GM23248 (cell line): ENCODE measurements around the gene KCNRG. TPM values are rescaled to one million over a fixed set of nuclear protein-coding genes. Genes with fewer than 3 reads are reported as not detected.
A peak's percentile ranks its signal among the peaks of the same experiment; 100 is the strongest.

ENCODE experiments used
- DNase-seq: peaks from one replicate; pipeline ENCODE4 v3.0.0-alpha.2; 2015
- H2AFZ ChIP-seq: fragments of 200-600 bp; sonication (generic); 2 replicates; pipeline ENCODE4 v1.6.1; 2016; ENCODE audit warnings: antibody characterized with exemption
- H3F3A ChIP-seq: fragments of 200-600 bp; sonication (generic); 2 replicates; pipeline ENCODE4 v1.6.1; 2016; ENCODE audit warnings: mild to moderate bottlenecking, antibody characterized with exemption, mixed run types; ENCODE audit not compliant: insufficient read depth
- H3K27ac ChIP-seq: fragments of 200-600 bp; sonication (generic); 2 replicates; pipeline ENCODE4 v1.5.1; 2016; ENCODE audit warnings: mild to moderate bottlenecking
- H3K27me3 ChIP-seq: fragments of 200-600 bp; sonication (generic); replicated peaks from 2 replicates; pipeline ENCODE4 v1.6.1; 2016; ENCODE audit warnings: mild to moderate bottlenecking; ENCODE audit not compliant: insufficient read depth
- H3K36me3 ChIP-seq: fragments of 200-600 bp; sonication (generic); 2 replicates; pipeline ENCODE4 v1.6.1; 2016; ENCODE audit warnings: low read depth, mild to moderate bottlenecking
- H3K4me1 ChIP-seq: fragments of 200-600 bp; sonication (generic); 2 replicates; pipeline ENCODE4 v1.6.1; 2016; ENCODE audit warnings: mild to moderate bottlenecking; ENCODE audit not compliant: insufficient read depth
- H3K4me2 ChIP-seq: fragments of 200-600 bp; sonication (generic); one replicate; pipeline ENCODE4 v1.6.1; 2016; ENCODE audit warnings: mild to moderate bottlenecking; ENCODE audit not compliant: unreplicated experiment
- H3K4me3 ChIP-seq: fragments of 200-600 bp; sonication (generic); 2 replicates; pipeline ENCODE4 v1.5.1; 2016; ENCODE audit warnings: mild to moderate bottlenecking
- H3K79me2 ChIP-seq: fragments of 200-600 bp; sonication (generic); 2 replicates; pipeline ENCODE4 v1.6.1; 2016; ENCODE audit warnings: mild to moderate bottlenecking; ENCODE audit not compliant: insufficient read depth
- H3K9ac ChIP-seq: fragments of 200-600 bp; sonication (generic); 2 replicates; pipeline ENCODE4 v1.6.1; 2016; ENCODE audit warnings: mild to moderate bottlenecking
- H3K9me2 ChIP-seq: fragments of 200-600 bp; sonication (generic); 2 replicates; pipeline ENCODE4 v1.6.1; 2016; ENCODE audit warnings: mixed run types, mild to moderate bottlenecking, moderate library complexity; ENCODE audit not compliant: insufficient read depth
- H3K9me3 ChIP-seq: fragments of 200-600 bp; sonication (generic); one replicate; pipeline ENCODE4 v1.6.1; 2017; ENCODE audit warnings: low read depth
- H4K20me1 ChIP-seq: fragments of 200-600 bp; sonication (generic); 2 replicates; pipeline ENCODE4 v1.6.0; 2016; ENCODE audit not compliant: insufficient read depth
- EZH2 ChIP-seq: fragments of 200-600 bp; sonication (generic); IDR thresholded peaks from 2 replicates; pipeline ENCODE4 v1.6.1; 2018; ENCODE audit warnings: antibody characterized with exemption, mild to moderate bottlenecking; ENCODE audit not compliant: insufficient read depth, poor library complexity, severe bottlenecking
- EZH2phosphoT487 ChIP-seq: fragments of 200-600 bp; sonication (generic); IDR thresholded peaks from 2 replicates; pipeline ENCODE4 v1.6.1; 2018; ENCODE audit warnings: antibody characterized with exemption, moderate library complexity, mild to moderate bottlenecking, low read depth; ENCODE audit not compliant: insufficient read depth
- WGBS, 2 experiments: methylation state at CpG; one replicate each; pipeline ENCODE4 v1.1.6; 2015 to 2017; ENCODE audit warnings: low lambda C conversion rate in 2 of 2, low coverage in 1 of 2; ENCODE audit errors: missing lambda C conversion rate in 2 of 2; 5-methylcytosine and 5-hydroxymethylcytosine counted together
- in situ Hi-C: fragments of 300-500 bp; cut with MboI; formaldehyde crosslinking; loops from 2 replicates; pipeline ENCODE4 v1.15.0; 2020
- polyA plus RNA-seq: library from polyadenylated mRNA; unstranded; fragments of >200 nt; fragmentation: Nextera tagmentation; extraction: Ambion mirVana; gene quantifications from 2 replicates; pipeline ENCODE4 v1.2.1, GENCODE V29; 2016
- total RNA-seq: library from RNA; depleted of rRNA; stranded (reverse); fragments of >200 nt; shearing (Covaris generic); gene quantifications from 2 replicates; pipeline ENCODE4 v1.2.3, GENCODE V29; 2014

Gene KCNRG
- total and polyA plus RNA-seq, 2 experiments from 2014 or later: 0.15 to 0.97 TPM

- Histone ChIP-seq H3K36me3 (no peaks in the 10 kb centered on the region), H3K9me3 (no peaks in the 10 kb centered on the region), H3K4me1 (no peaks in the 10 kb centered on the region; the same call in 1 of the 2 replicates), H3F3A (no peaks in the 10 kb centered on the region; the same call in 1 of the 2 replicates), H4K20me1 (no peaks in the 10 kb centered on the region), H2AFZ (no peak overlapping the region), H3K27ac (no peak overlapping the region), H3K9me2 (no peaks in the 10 kb centered on the region), H3K4me2 (peak overlapping the region; percentile 31), H3K9ac (no peak overlapping the region), H3K79me2 (no peaks in the 10 kb centered on the region), H3K4me3 (no peak overlapping the region), H3K27me3 (no peaks in the 10 kb centered on the region)
- in situ Hi-C loops: loop anchor here (25.0 kb wide), 2 partner anchors 561 to 836 kb away; no protein-coding TSS in a partner anchor
- WGBS, 2 experiments: 36 to 39% methylated on average over 8 of the region's 8 CpGs
- peak; percentile 78 for DNase-seq
- TF ChIP-seq EZH2 (no peak), EZH2phosphoT487 (no peak)
Measured at GRCh38 chr13:49976314-49977258, 38.7 kb upstream of the KCNRG start.

GRCh38 chr13:49977992-49978391, 37.3 kb upstream of the KCNRG start:
- H3K27me3 ChIP-seq: no peaks in the 10 kb centered on the region
- no peaks in the 10 kb centered on the region; the same call in 1 of the 2 replicates for H3F3A ChIP-seq
- whole genome bisulfite sequencing, 2 experiments: 78 to 87% methylated on average over 3 of the region's 3 CpGs
- H4K20me1 ChIP-seq: no peaks in the 10 kb centered on the region
- H3K79me2 ChIP-seq: no peaks in the 10 kb centered on the region
- H3K9ac ChIP-seq: no peak overlapping the region
- no peak overlapping the region for H3K4me3 ChIP-seq
- H3K4me1 ChIP-seq: no peaks in the 10 kb centered on the region; the same call in 1 of the 2 replicates
- H2AFZ ChIP-seq: no peak overlapping the region
- in situ Hi-C loops: loop anchor here (25.0 kb wide), 2 partner anchors 559 to 834 kb away; no protein-coding TSS in a partner anchor
- DNase-seq: no peak
- TF ChIP-seq EZH2 (no peak), EZH2phosphoT487 (no peak)
- no peak overlapping the region for H3K27ac ChIP-seq
- no peaks in the 10 kb centered on the region for H3K9me3 ChIP-seq
- no peaks in the 10 kb centered on the region for H3K9me2 ChIP-seq
- H3K36me3 ChIP-seq: no peaks in the 10 kb centered on the region
- H3K4me2 ChIP-seq: no peak overlapping the region

- H3K9me3 ChIP-seq: no peaks in the 10 kb centered on the region
- no peaks in the 10 kb centered on the region for H3K9me2 ChIP-seq
- H3K4me3 ChIP-seq: no peak overlapping the region
- no peaks in the 10 kb centered on the region for H3K36me3 ChIP-seq
- no peaks in the 10 kb centered on the region; the same call in 1 of the 2 replicates for H3K4me1 ChIP-seq
- no peak overlapping the region for H3K4me2 ChIP-seq
- H2AFZ ChIP-seq: no peak overlapping the region
- no peaks in the 10 kb centered on the region for H3K79me2 ChIP-seq
- no peak overlapping the region for H3K27ac ChIP-seq
- no peak overlapping the region for H3K9ac ChIP-seq
- no peaks in the 10 kb centered on the region for H3K27me3 ChIP-seq
- in situ Hi-C loops: loop anchor here (25.0 kb wide), 2 partner anchors 557 to 832 kb away; no protein-coding TSS in a partner anchor
- no peaks in the 10 kb centered on the region; the same call in 1 of the 2 replicates for H3F3A ChIP-seq
- no peaks in the 10 kb centered on the region for H4K20me1 ChIP-seq
- DNase-seq: no peak
- TF ChIP-seq EZH2phosphoT487 (no peak), EZH2 (no peak)
Measured at GRCh38 chr13:49980266-49980665, 35.0 kb upstream of the KCNRG start.

- Histone ChIP-seq H3K27me3 (no peaks in the 10 kb centered on the region), H3K9ac (no peak overlapping the region), H4K20me1 (no peaks in the 10 kb centered on the region), H3K79me2 (no peaks in the 10 kb centered on the region), H3K4me2 (no peak overlapping the region), H3K27ac (no peak overlapping the region), H3K4me3 (no peak overlapping the region), H2AFZ (no peak overlapping the region), H3K9me3 (no peaks in the 10 kb centered on the region), H3F3A (no peaks in the 10 kb centered on the region), H3K4me1 (no peaks in the 10 kb centered on the region), H3K9me2 (no peaks in the 10 kb centered on the region), H3K36me3 (no peaks in the 10 kb centered on the region)
- no peak for DNase-seq
- WGBS, 2 experiments: 68 to 85% methylated on average over 1 to 2 of the region's 2 CpGs
- in situ Hi-C loops: loop anchor here (25.0 kb wide), 2 partner anchors 552 to 827 kb away; no protein-coding TSS in a partner anchor
- TF ChIP-seq EZH2phosphoT487: no peak
- no peak for TF ChIP-seq EZH2
Measured at GRCh38 chr13:49985129-49985528, 30.1 kb upstream of the KCNRG start.
